HG03175 (cell line): ENCODE results near the gene TENT4B.
"Not testable (repeated sequence)": the region's sequence is repeated elsewhere in the genome, so short reads cannot be mapped to it uniquely, and the experiment has no call there.

Experiments used
- ATAC-seq: cut with Tn5 transposase; IDR thresholded peaks from one replicate; pipeline ENCODE4 v1.9.1; 2021; ENCODE audit warnings: mild to moderate bottlenecking, moderate library complexity; ENCODE audit not compliant: unreplicated experiment

Gene TENT4B

DNA sequence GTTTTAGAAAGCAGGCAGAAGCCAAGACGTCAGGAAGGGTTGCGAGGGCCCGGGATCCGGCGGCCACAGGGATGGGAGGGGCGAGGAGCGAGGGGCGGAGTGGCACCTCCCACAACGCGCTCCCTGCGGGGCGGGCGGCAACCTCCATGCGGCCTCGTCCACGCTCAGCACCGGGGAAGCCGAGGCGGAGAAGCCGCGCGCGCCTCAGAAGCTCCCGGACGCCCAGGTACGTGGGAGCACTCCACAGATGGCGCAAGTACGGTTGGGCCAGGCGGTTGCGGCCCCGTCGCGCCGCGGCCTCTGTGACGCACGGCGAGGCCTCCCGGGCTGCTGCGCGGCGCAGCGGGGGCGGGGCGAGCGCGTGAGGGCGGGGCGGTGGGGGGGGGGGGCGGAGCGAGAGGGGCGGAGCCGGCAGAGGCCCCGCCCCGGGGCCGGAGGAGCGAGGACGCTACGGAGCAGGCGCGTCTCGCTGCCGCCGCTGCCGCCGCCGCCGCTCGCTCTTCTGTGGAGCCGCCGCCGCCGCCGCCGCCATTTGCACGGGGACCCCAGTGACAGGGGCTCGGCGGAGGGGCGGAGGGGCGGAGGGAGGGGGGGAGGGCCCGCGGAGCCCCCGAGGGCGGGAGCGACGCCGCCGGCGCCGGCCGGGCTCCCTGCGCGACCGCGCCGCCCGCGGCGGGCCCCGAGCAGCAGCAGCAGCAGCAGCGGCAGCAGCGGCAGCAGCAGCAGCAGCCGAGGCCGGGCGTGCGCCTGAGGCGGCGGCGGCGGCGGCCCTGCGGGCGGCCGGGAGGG, at the start of gene TENT4B:
Gene TENT4B (plus strand): TSS at position 500 of the 789 bp plus-strand sequence. CDS start 316 bp downstream, outside the sequence.
- peak; percentile 82 for ATAC-seq

DNA sequence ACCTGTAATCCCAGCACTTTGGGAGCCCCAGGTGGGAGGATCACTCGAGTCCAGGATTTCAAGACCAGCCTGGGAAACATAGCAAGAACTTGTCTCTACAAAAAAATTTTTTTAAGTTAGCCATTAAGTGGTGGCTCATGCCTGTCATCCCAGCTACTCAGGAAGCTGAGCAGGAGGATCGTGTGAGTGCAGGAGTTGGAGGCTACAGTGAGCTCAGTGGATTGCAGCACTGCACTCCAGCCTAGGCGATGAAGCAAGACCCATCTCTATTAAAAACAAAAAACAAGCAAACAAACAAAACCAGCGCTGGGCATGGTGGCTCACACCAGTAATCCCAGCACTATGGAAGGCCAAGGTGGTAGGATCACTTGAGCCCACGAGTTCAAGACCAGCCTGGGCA, 49.3 kb upstream of the TENT4B start:
- no peak for ATAC-seq

DNA sequence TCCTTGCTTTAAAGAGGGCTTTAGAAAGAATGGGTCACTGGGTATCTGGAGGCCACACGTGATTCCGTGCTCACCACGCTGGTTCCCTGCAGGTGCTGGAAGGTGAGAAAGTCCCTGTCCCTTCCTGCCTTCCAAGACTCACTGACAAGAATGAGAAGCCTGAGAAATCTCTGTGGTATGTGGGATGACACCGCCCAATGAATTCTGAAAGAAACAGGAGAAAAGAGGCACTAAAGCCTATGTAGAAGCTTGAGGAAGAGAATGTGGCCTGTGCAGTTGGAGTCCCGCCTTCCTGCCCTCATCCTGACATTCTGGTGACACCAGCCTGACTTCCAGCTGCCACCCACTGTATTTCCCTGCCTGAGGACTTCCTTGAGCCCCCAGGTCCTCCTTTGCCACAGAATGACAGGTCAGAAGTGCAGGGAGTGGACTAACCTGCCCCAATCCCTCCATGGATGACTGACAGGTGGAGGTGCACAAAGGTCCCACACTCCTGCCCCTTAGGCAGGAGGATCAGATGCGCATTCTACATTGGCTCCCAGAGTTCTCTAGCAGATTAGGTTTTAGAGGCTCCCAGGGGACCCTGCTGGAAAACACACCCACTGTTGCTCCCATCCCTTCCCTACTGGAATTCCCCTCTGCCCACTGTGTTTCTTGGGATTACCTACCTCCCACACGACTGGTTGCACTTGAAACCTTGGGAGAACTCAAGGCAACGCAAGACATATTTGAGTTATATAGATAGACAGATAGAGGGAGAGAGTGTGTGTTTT, 38.6 kb upstream of the TENT4B start:
- no peak for ATAC-seq

DNA sequence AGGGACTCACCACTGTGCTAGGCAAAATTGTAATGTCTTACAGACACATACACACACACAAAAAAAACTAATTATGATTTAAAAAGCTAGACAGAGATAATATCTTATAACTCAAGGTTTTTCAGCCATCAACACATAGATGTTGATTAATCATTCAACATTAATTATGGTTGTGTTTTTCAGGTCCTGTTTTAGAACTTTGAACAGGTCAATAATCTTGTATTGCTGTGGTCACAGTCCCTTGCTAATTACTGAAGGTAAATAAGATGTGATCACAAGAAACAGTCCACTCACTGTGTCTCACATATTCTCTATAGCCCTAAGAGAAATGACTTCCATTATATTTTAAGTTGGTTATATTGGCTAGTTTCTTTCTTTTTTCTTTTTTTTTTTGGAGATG, 32.4 kb upstream of the TENT4B start:
- ATAC-seq = no peak

DNA sequence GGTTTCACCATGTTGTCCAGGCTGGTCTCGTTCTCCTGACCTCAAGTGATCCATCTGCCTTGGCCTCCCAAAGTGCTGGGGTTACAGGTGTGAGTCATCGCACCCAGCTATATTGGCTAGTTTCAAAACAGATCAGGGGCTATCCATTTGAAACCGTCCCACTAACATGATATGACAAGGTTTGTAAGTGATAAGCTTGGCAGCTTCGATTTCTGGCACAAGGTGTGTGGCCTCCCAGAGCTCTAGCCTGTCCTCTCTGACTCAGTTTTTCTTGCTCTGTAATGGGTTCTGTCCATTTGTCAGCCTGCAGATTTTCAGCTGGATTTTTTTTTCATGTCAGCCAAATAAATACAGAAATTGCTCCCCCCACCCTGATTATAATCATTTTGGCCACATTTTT, 31.8 kb upstream of the TENT4B start:
- ATAC-seq = peak; percentile 61

DNA sequence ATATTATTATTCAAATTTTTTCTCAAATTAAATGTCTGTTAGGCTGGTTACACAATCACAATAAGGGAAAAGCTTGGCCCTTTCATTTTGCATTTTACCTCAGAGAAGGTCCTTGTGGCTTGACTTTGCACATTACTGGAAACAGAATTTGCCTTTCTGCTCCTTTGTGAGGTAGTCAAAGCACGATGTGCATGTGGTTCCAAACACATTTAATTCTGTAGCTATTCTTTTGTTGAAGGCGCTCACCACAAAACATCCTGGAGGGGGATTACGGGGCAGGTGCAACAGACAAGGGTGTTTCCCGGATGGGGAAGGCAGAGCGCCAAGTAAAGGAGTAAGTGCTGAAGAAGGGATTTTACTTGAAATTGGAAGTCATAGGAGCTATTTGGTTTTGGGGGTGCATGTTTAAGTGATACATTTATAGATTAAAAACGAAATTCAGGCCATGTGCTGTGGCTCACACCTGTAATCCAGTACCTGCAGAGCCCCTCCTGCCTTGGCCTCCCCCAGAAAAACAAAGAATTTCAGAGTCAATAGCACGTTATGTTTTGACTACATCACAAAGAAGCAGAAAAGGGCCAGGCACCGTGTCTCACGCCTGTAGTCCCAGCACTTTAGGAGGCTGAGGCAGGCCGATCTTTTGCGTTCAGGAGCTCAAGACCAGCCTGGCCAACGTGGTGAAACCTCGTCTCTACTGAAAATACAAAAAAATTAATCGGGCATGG, 31.2 kb upstream of the TENT4B start:
- no peak for ATAC-seq

DNA sequence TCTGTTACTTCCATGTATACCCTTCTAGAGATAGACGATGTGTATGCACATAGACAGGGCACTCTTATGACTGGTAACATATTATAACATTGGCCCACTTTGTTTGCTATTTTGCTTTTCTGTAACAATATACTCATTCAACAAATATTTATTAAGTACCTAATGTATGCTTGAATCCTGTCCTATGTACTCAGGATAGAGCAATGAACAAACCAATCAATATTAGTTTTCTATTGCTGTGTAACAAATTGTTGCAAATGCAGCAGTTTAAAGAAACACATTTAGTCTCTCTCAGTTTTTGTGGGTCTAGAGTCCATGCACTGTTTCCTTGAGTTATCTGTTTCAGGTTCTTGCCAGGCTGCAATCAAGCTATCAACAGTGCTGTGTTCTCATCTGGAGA, 29.7 kb upstream of the TENT4B start:
- no peak for ATAC-seq

DNA sequence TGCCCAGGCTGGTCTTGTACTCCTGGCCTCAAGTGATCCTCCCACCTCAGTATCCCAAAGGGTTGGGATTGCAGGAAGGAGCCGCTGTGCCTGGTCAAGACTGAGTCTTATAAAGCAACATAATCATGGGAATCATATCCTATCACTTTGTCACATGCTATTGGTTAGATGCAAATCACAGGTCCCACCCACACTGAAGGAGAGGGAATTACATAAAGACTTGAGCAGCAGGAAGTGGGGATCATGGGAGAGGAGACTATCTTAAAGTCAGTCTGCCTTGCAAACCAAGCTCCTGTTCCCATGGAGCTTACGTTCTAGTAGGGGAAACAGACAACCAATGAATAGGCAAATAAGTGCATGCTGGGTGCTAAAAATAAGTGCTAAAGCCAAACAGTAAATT, 28.3 kb upstream of the TENT4B start:
- no peak for ATAC-seq

DNA sequence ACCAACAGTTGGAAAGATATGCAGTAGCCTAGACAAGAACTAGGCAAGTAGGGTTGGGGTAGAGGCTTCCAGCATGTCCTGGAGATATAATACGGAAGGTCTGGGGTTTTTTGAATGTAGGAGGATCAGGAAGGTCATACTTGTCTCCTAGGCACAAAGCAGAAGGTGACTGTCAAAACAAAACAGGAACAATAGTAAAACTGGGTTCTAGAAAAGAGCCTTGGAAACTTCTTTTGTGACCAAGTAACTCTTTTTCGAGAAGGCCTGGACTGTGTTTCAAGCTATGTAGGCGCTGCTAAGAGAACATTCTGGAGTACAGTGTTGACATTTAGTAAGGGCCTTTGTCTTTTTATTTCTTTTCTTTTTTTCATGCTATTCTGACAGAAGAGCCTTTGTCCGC, 26.9 kb upstream of the TENT4B start:
- ATAC-seq = no peak

DNA sequence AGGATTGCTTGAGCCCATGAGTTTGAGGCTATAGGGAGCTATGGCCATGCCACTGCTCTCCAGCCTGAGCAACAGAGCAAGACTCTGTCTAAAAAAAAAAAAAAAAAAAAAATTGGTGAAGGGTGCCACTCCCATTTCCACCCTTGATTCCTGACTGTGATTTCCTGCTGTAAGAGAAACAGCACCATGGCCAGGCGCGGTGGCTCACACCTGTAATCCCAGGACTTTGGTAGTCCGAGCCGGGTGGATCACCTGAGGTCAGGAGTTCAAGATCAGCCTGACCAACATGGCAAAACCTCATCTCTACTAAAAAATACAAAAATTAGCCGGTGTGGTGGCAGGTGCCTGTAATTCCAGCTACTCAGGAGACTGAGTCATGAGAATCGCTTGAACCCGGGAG, 20.5 kb upstream of the TENT4B start:
- ATAC-seq = not testable (repeated sequence)

DNA sequence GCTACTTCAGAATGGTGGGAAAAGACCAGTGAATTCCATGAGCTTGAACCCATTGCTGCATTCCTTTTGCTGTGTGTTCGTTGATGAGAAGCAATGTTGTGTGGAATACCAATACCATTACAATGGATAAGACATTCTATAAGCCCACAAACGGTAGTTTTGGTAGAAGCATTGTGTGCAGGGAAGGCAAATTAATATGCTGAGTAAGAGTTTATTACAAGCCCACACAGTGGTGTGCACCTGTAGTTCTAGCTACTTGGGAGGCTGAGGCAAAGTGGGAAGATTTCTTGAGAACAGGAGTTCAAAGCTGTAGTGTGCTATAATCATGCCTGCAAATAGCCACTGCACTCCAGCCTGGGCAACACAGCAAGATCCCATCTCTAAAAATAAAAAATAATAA, 19.9 kb upstream of the TENT4B start:
- no peak for ATAC-seq

DNA sequence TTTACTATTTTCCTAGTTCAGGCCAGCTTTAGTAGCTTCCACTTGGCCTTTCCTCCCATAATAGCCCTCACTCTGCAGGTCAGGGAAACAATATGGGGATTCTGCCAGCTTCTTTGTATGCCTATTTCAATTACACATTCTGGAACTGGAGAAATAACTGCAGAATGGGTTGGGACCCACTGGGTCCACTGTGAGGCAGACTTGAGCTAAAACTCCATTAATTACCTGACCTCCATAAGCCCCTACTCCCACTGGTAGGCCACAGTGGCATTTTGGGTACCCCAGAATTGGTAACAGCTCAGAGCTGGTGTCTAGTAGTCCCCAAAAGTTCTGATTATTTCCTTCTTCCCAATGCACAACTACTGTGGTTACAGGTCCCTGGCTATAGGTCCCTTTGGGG, 16.7 kb upstream of the TENT4B start:
- ATAC-seq = no peak

DNA sequence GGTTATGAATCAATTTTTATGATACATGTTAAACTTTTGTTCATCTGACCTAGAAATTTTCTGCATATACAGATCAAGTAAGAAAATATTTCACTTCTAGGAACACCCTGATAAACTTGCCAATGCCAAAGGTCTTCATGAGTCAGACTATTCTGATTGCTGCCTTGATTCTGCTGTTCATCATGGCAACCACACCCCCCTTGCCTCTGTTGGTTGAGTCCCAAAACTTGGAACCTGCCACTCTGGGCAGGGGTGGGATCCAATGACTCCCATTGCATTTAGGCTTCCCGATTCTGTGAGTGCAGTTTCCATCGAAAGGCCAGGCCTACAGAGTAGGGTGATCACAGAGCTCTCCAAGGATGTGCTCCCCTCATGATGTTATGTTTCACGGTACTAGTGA, 15.8 kb upstream of the TENT4B start:
- no peak for ATAC-seq

DNA sequence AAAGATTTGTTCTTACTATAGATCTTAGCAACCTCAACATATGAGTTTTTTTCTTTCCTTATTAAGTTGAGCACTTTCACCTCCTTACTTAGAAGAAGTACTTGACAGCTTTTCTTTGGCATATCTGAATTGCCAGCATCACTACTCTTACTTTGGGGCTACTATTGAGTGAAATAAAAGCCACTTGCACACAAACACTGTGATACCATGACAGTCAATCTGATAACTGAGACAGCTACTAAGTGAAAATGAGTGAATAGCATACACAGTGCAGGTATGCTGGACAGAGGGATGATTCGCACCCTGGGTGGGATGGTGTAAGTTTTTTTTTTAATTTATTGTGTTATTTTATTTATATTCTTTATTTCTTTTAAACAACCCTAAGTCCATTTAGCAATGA, 13.5 kb upstream of the TENT4B start:
- ATAC-seq = no peak

DNA sequence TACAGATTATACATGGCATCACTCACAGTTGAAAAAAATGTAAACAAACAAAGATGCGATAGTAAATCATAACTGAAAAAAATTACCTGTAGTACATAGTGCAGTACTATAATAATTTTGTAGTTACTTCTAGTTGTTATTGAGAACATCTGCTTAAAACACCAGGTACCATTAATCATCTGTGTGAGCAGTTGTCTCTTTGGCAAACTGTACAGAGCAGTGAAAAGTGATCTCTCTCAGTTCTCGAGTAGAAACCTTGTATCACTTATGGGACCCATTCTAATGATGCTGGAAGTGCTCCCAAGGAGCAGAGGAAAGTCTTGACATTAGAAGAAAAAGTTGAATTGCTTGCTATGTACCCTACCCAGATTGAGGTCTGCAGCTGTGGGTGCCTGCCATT, 8.9 kb upstream of the TENT4B start:
- ATAC-seq = no peak

DNA sequence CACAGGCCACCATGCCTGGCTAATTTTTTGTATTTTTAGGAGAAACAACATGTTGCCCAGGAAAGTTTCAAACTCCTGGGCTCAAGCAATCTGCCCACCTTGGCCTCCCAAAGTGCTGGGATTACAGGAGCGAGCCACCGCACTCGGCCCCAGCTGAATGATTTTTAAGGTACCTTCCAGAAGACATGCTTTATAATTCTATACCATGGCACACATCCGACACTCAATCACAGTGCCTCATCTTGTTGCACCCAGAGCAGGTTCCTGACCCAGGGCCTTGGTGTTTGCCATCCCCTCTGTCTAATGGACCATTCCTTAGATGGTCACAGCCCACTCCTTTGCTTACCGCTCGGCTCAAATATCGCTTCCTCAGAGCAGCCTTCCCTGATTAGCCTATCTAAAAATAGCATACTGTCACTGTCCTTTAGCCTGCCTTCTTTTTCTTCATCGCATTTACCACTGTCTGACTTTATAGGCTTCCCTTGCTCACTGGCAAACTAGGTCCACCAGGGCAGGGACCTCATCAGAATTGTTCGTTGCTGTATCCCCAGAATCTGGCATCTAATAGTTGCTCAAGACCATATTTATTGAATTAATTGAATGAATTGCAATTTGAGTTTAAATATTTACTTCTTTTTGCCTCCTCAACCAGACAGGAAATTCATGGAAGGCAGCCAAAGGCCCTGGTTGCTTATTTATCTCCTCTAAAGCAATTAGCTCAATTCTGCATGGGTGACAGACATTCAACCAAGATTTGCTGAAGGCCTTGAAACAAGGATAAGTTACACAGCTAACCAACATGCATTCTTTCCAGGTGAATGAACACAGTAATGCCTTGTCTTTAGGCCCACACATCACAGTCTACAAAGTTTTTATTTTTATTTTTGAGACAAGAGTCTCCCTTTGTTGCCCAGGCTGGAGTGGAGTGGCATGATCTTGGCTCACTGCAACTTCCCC, 6.3 kb upstream of the TENT4B start:
- ATAC-seq = no peak

DNA sequence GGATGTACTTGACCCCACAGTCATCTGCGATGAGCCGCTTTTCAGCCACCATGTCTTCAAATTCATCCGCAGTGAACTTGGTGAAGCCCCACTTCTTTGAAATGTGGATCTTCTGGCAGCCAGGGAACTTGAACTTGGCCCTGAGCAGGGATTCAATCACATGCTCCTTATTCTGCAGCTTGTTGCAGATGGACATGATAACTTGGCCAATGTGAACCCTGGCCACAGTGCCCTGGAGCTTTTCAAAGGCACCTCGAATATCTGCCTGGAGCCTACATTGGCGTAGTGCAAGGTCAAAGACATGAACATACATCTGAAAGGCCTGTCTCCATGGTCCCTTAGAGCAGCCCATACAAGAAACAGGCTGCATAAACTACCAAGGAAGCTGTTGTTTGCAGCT, 1.8 kb upstream of the TENT4B start:
- ATAC-seq = no peak

DNA sequence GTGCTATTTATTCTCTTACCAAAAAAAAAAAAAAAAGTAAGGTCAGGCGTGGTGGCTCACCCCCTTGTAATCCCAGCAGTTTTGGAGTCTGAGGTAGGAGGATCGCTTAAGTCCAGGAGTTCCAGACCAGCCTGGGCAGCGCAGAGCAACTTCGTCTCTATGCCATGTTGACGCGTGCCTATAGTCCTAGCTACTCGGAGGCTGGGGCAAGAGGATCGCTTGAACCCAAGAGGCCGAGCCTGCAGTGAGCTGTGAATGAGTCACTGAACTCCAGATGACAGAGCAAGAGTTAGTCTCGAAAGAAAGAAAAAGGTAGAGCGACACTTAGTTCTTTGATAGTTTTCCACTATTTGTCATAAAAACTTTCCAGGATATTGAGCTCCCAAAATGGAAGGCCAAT, 1.4 kb upstream of the TENT4B start:
- no peak for ATAC-seq

DNA sequence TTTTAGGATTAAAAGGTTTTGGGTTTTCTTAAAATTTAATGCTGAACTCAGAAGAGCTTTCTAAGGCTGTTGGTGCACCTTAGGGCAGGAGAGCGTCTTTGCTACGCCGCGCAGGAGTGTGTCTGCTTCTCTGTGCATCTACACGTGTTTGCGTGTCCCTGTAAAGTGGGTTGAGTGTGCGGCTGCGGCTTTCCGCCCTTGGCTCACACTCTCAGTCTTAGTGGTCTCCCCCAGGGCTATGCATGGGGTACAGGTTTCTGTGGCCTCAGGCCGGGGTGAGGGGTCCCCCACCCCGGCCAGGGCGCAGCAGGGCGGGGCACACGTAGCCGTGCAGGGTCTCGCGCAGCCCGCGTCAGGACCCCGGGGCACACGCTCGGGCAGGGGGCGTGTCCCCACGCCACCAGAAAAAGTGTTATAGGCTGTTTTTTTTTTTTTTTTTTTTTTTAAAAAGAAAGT, 727 bp upstream of the TENT4B start:
- peak; percentile 42 for ATAC-seq

DNA sequence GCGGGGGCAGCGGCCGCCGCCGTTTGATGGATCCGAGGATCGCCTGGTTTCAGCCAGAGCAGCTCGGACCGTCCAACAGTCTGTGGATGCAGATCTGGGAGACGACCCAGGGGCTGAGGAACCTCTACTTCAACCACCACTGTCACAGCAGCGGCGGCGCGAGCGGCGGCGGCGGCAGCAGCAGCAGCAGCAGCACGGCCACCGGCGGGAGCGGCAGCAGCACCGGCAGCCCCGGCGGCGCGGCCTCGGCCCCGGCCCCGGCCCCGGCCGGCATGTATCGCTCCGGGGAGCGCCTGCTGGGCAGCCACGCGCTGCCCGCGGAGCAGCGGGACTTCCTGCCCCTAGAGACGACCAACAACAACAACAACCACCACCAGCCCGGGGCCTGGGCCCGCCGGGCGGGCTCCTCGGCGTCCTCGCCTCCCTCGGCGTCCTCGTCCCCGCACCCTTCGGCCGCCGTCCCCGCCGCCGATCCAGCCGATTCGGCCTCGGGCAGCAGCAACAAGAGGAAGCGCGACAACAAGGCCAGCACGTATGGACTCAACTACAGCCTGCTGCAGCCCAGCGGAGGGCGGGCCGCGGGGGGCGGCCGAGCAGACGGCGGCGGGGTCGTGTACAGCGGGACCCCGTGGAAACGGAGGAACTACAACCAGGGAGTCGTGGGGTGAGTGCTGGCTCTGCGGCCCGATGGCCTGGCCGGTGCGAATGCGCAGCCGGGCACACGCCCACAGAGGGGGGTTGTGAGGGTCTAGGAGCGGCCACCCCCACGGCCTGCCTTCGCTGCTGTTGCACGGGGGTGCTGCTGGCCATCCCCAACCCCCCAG, 702 bp downstream of the TENT4B start:
- ATAC-seq = peak; percentile 23
